ENCODE measurements around the gene MORC2.

MORC2 gene

GRCh38 chr22:30953206-30953605, 15.4 kb downstream of the MORC2 start:
- Histone ChIP-seq H3K27ac (ENCODE audit: extremely low read depth, low read depth, low read length) (no peak overlapping the region), H3K36me3 (ENCODE audit: control insufficient read depth in 2 of 2, insufficient read depth in 1 of 2, low read length in 2 of 2) (peaks cover 49 to 70% of the 10 kb centered on the region in 2 experiments), H3K4me1 (ENCODE audit: control insufficient read depth, insufficient read depth, low read length) (no peaks in the 10 kb centered on the region), H3K9me3 (ENCODE audit: control insufficient read depth, insufficient read depth, low read depth, low read length) (no peaks in the 10 kb centered on the region), H3K4me3 (ENCODE audit: low read depth, low read length) (no peak overlapping the region)
- ChIA-PET POLR2A (no interaction called here), CTCF (interaction anchor here (0.7 to 1.8 kb wide), 2 partner anchors 33 to 39 kb away, joined by 5 to 9 read pairs; no protein-coding TSS in a partner anchor)
- TF ChIP-seq ZNF792 (tag by site-specific recombination; IDR thresholded peaks at IDR 0.05), result no peak
- TF ChIP-seq KLF10 (tag by site-specific recombination; IDR thresholded peaks at IDR 0.05), result no peak
- no peak for TF ChIP-seq ZNF513 (tag by site-specific recombination; IDR thresholded peaks at IDR 0.05)
- no peak for TF ChIP-seq ZNF18 (tag by site-specific recombination; IDR thresholded peaks at IDR 0.05)
- no peak for TF ChIP-seq ZNF169 (tag by site-specific recombination; IDR thresholded peaks at IDR 0.05)
- TF ChIP-seq GLIS1 (tag by site-specific recombination; IDR thresholded peaks at IDR 0.05), result no peak
- TF ChIP-seq ZNF529 (tag by site-specific recombination; IDR thresholded peaks at IDR 0.05; ENCODE audit: insufficient replicate concordance), result no peak
- TF ChIP-seq ZNF354C (tag by site-specific recombination; IDR thresholded peaks at IDR 0.05; ENCODE audit: borderline replicate concordance, low read depth), result no peak
- no peak for TF ChIP-seq MEIS1 (CRISPR knock-in tag; IDR thresholded peaks at IDR 0.05; ENCODE audit: borderline replicate concordance)
- no peak for TF ChIP-seq ZNF704 (tag by site-specific recombination; IDR thresholded peaks at IDR 0.05)
- no peak for TF ChIP-seq ZNF626 (tag by site-specific recombination; IDR thresholded peaks at IDR 0.05)
- no peak for TF ChIP-seq FEZF1 (tag by site-specific recombination; IDR thresholded peaks at IDR 0.05)
- no peak for TF ChIP-seq ZNF280C (tag by site-specific recombination; IDR thresholded peaks at IDR 0.05)
- TF ChIP-seq PBX3 (CRISPR knock-in tag; IDR thresholded peaks at IDR 0.05), result no peak
- no peak for TF ChIP-seq ZNF791 (tag by site-specific recombination; IDR thresholded peaks at IDR 0.05)
- no peak for TF ChIP-seq ZNF2 (tag by site-specific recombination; IDR thresholded peaks at IDR 0.05)
- no peak for TF ChIP-seq ZBTB44 (tag by site-specific recombination; IDR thresholded peaks at IDR 0.05)
- TF ChIP-seq EGR2 (tag by site-specific recombination; IDR thresholded peaks at IDR 0.05; ENCODE audit: low read depth), result no peak
- TF ChIP-seq ZNF426 (tag by site-specific recombination; IDR thresholded peaks at IDR 0.05), result no peak
- TF ChIP-seq ZNF214 (tag by site-specific recombination; IDR thresholded peaks at IDR 0.05; ENCODE audit: borderline replicate concordance), result no peak
